22Rv1 (cell line): ENCODE results near the gene GADL1.

ENCODE experiments used
- H3K27ac ChIP-seq: fragments of 450-650 bp; 2 replicates; pipeline ENCODE4 v1.5.1; 2017
- ZFX ChIP-seq: fragments of 450-650 bp; IDR thresholded peaks from 2 replicates; pipeline ENCODE4 v1.6.1; 2017; ENCODE audit warnings: antibody characterized with exemption, borderline replicate concordance
- TF ChIP-seq, protein P1 (sequence below): fragments of 450-650 bp; IDR thresholded peaks from 2 replicates; pipeline ENCODE4 v1.5.1; 2017; ENCODE audit warnings: mild to moderate bottlenecking

The GADL1 gene

DNA sequence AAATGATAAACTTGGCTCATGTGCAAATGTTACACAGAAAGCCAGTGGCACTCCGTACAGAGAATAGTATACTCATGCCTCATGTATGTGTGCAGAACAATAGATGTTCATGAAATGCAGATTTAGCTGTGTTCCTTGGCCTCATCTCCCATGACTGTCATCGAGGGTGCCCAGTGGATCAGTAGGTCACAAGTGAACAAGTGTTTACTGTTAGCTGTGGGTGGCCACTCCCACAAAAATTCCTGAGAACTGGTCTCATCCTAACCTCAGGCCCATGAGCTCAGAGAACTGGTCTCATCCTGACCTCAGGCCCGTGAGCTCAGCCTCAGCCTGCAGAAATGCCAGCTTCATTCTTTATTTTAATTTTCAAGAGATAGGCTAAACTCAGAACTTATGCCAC lies 124.1 kb downstream of the GADL1 start:
- no peak overlapping the region for H3K27ac ChIP-seq
- TF ChIP-seq, protein P1, sequence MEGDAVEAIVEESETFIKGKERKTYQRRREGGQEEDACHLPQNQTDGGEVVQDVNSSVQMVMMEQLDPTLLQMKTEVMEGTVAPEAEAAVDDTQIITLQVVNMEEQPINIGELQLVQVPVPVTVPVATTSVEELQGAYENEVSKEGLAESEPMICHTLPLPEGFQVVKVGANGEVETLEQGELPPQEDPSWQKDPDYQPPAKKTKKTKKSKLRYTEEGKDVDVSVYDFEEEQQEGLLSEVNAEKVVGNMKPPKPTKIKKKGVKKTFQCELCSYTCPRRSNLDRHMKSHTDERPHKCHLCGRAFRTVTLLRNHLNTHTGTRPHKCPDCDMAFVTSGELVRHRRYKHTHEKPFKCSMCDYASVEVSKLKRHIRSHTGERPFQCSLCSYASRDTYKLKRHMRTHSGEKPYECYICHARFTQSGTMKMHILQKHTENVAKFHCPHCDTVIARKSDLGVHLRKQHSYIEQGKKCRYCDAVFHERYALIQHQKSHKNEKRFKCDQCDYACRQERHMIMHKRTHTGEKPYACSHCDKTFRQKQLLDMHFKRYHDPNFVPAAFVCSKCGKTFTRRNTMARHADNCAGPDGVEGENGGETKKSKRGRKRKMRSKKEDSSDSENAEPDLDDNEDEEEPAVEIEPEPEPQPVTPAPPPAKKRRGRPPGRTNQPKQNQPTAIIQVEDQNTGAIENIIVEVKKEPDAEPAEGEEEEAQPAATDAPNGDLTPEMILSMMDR = no peak
- no peak for TF ChIP-seq ZFX

DNA sequence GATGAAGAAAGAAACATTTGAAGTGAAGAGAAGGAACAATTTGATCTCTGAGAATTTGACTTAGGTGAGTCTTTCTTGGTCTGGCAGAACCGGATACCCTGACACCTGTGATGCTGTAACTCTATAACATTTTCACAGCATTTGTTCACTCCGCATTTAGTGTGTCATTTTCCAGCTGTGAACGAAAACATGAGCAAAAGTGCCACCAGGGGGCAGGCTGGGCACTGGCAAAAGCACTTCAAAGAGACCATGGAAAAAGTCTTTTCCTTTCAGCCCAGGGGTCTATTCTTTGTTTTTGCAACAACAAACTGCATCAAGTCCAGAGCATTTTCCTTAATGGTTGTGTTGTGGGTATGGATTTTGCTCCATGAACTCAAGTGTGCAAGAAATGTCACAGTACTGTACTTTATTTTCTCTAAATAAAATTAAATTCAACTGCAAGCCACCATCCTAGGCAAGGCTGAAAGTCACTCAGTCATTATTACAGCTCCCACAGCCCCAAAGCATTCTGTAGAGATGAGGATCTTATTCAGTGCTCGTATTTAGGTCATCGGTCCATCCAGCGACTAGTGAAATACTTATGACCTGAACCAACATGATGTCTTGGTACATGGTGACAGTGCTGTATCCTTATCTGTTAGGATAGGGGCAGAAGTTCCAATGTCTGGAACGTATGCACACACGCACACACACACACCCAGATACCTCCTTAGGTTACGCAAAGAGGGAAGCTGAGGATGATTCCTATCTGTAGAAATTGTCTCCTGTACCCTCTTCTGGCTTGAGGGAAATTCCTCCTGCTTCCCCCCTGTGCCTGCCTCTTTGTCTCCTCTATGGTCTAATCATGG lies 125.5 kb downstream of the GADL1 start:
- TF ChIP-seq ZFX = no peak
- TF ChIP-seq, protein P1 = peak; percentile 93

DNA sequence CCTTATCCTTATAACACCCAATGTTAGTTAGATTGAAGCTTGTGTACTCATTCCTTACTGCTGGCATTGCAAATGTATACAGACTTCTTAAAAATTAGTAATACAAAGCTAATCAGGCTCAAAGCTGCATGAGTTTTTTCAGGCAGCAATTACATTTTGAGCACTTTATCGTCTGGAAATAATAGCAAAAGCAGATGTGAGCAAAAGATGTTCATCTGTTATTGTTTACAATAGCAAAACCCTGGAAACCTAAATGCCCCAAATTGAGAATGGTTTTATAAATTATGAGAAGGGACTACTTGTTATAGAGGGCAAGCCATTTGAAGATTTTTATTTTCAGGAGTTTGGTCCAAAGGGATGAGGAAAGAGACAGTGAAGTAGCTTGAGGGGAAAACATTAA lies 126.4 kb downstream of the GADL1 start:
- TF ChIP-seq, protein P1 = no peak
- no peak for TF ChIP-seq ZFX
- no peak overlapping the region for H3K27ac ChIP-seq

More for the DNA sequence above, 125.5 kb downstream of the GADL1 start:
- H3K27ac ChIP-seq = no peak overlapping the region

DNA sequence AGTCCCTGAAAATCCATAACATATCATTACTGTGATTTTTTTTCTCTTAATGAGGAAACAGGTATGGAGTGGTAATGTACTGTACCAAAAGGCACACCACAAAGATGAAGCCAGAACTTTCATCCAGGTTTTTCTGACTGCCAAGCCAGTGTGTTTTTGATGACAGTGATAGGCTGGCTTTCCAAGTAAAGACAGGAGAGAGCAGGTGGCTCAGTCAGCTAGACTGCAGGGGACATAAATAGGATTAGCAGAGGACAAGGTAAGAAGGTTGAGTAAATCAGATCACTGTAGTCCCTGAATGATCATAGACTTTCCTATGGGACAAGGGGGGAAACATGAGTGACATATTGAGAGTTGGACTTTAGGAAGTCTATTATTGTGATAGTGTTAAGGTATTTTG lies 127.9 kb downstream of the GADL1 start:
- H3K27ac ChIP-seq = no peak overlapping the region
- TF ChIP-seq, protein P1 = no peak
- no peak for TF ChIP-seq ZFX

DNA sequence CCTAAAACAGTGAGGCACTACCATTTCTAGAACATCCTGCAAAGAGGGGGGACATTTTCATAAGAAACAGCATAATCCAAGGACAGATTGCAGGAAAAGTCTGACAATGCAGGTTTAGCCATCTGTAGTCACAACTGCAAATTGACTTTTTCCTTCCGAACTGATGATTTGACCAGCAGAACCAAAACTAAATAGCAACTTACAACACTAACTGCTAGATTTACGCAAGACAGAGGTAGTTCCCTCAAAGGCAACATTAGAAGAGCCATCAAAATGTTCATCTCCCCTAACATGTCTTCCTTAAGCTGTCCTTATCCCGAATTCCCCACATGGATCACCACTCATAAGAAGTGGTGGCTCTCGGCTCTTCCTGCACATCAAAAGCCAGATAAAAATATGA lies 129.6 kb downstream of the GADL1 start:
- no peak overlapping the region for H3K27ac ChIP-seq
- TF ChIP-seq, protein P1 = no peak
- no peak for TF ChIP-seq ZFX

DNA sequence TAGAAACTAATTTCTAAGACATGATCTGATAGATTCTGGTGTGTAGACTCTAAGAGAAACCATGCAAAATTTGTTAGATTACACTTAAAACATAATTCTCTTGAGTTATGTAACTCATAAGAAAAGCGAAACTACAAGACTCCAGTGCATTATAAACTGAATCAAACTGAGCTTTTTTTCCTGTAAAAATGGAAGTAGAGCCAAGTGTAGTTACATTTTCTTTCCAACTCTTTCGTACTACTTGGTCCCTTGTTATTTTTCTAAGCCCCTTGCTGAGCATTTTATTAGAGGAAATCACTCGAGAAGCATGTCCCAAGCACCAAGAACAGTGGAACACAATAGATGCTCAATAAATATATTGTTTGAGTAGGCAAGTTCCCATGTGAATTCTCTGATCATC lies 130.2 kb downstream of the GADL1 start:
- TF ChIP-seq ZFX = no peak
- TF ChIP-seq, protein P1 = no peak
- H3K27ac ChIP-seq = no peak overlapping the region

DNA sequence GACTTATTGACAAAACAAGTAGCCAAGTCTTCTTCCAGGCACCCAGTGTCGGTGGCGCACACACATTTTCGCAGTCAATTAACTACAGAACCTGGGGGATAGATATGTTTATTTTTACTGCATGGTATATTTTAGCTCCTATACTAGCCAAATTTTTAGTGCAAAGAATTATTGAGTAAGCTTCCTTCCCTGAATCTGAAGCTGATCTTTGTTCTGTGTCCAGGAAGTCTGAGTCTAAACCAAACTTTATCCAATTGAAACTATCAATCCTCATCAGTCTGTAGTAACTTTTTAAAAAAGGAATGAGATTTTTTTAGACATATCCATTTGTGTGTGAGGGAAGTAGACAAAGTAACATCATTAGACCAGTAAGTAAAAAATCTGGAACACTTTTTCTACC lies 133.1 kb downstream of the GADL1 start:
- TF ChIP-seq, protein P1 = no peak
- TF ChIP-seq ZFX = no peak
- H3K27ac ChIP-seq = no peak overlapping the region
